Amygdala (tissue), 56 donors: Measurements from ENCODE around the gene NR6A1.

ENCODE experiments used
- DNase-seq, 56 donors: peaks; one replicate each; lab custom pipeline; 2025; lab: John Stamatoyannopoulos, UW

NR6A1 gene

GRCh38 chr9:124500028-124500795 lies 270.9 kb downstream of the NR6A1 start:
- DNase-seq: no peak

GRCh38 chr9:124499216-124499615 lies 271.9 kb downstream of the NR6A1 start:
- DNase-seq: no peak

- no peak for DNase-seq
Measured at GRCh38 chr9:124498499-124499146, 272.5 kb downstream of the NR6A1 start.

- DNase-seq: no peak
Measured at GRCh38 chr9:124498040-124498439, 273.1 kb downstream of the NR6A1 start.

GRCh38 chr9:124497441-124497840 lies 273.7 kb downstream of the NR6A1 start:
- no peak for DNase-seq

- no peak for DNase-seq
Measured at GRCh38 chr9:124496463-124496862, 274.6 kb downstream of the NR6A1 start.

- DNase-seq: no peak
Measured at GRCh38 chr9:124496075-124496449, 275.0 kb downstream of the NR6A1 start.

- DNase-seq: no peak
Measured at GRCh38 chr9:124495126-124496074, 275.7 kb downstream of the NR6A1 start.

GRCh38 chr9:124493794-124494479 lies 277.2 kb downstream of the NR6A1 start:
- DNase-seq: no peak

GRCh38 chr9:124493218-124493617 lies 277.9 kb downstream of the NR6A1 start:
- DNase-seq: no peak

- no peak for DNase-seq
Measured at GRCh38 chr9:124492818-124493217, 278.3 kb downstream of the NR6A1 start.

- no peak for DNase-seq
Measured at GRCh38 chr9:124491049-124491975, 279.8 kb downstream of the NR6A1 start.

GRCh38 chr9:124490004-124490403 lies 281.1 kb downstream of the NR6A1 start:
- no peak for DNase-seq

GRCh38 chr9:124489222-124489621 lies 281.9 kb downstream of the NR6A1 start:
- no peak for DNase-seq

- DNase-seq: no peak
Measured at GRCh38 chr9:124488641-124489210, 282.4 kb downstream of the NR6A1 start.

- no peak for DNase-seq
Measured at GRCh38 chr9:124487260-124488182, 283.6 kb downstream of the NR6A1 start.

GRCh38 chr9:124486778-124487259 lies 284.3 kb downstream of the NR6A1 start:
- DNase-seq: no peak

- DNase-seq: no peak
Measured at GRCh38 chr9:124485936-124486335, 285.2 kb downstream of the NR6A1 start.
